ENCODE results near the gene FTL. TPM values are rescaled to one million over a fixed set of nuclear protein-coding genes. Genes with fewer than 3 reads are reported as not detected.
"Not testable (repeated sequence)": the region's sequence is repeated elsewhere in the genome, so short reads cannot be mapped to it uniquely, and the experiment has no call there.

Gene FTL
- polyA plus RNA-seq (ENCODE audit: low read depth in 6 of 6), result 1,000 to 10,000 TPM; 5,752 to 7,301 (median 6,284) TPM

DNA sequence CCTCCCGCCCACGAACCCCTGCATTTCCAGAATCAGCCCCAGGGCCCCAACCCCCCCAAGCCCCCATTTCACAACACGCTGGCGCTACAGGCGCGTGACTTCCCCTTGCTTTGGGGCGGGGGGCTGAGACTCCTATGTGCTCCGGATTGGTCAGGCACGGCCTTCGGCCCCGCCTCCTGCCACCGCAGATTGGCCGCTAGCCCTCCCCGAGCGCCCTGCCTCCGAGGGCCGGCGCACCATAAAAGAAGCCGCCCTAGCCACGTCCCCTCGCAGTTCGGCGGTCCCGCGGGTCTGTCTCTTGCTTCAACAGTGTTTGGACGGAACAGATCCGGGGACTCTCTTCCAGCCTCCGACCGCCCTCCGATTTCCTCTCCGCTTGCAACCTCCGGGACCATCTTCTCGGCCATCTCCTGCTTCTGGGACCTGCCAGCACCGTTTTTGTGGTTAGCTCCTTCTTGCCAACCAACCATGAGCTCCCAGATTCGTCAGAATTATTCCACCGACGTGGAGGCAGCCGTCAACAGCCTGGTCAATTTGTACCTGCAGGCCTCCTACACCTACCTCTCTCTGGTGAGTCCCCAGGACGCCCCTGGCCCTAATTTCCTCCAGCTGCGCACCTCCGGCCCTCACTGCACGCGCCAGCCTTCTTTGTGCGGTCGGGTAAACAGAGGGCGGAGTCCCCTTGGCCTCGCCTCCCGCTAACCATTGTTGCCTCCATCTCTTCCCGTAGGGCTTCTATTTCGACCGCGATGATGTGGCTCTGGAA lies at the start of gene FTL:
TSS of gene FTL (plus strand) at position 270 of the 766 bp plus-strand sequence. CDS start at position 469, 199 bp downstream.
- H3K4me1 Mint-ChIP-seq, result peaks cover 63 to 70% (median 64%) of the 10 kb centered on the region in 3 donors
- H3K4me3 Mint-ChIP-seq, result peak within 1 kb of the TSS; percentile 96 to 100 (median 98)
- H3K36me3 Mint-ChIP-seq, result peaks cover 5 to 12% of the 10 kb centered on the region in 2 donors
- DNase-seq (peak; percentile 93), ATAC-seq (ENCODE audit: low read depth in 2 of 2) (peak; percentile 84 to 86)
- peaks cover 0 to 2% (median 0%) of the 10 kb centered on the region in 7 donors for H3K9me3 Mint-ChIP-seq
- H3K27ac Mint-ChIP-seq, result peak within 1 kb of the TSS; percentile 96 to 99 (median 98)
- H3K27me3 Mint-ChIP-seq, result no peaks in the 10 kb centered on the region

DNA sequence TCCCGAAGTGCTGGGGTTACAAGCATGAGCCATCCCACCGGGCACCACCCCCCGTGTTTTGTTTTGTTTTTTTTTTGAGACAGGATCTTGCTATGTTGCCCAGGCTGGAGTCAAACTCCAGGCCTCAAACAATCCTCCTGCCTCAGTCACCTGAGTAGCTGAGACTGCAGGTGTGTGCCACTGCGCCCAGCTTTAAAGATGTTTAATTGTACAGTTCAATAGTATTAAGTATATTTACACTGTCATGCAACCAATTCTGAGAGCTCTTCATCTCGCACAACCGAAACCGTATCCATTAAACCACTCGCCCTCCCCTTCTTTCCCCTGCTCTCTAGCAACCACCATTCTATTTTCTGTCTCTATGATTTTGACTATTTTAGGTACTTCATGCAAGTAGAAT lies 49.4 kb upstream of the FTL start:
- H3K9me3 Mint-ChIP-seq, result no peaks in the 10 kb centered on the region
- no peak for ATAC-seq (ENCODE audit: low read depth in 2 of 2)
- DNase-seq, result no peak
- H3K4me1 Mint-ChIP-seq, result peaks cover 6 to 14% (median 11%) of the 10 kb centered on the region in 3 donors
- H3K4me3 Mint-ChIP-seq, result no peak overlapping the region
- peaks cover 23 to 31% of the 10 kb centered on the region in 2 donors for H3K36me3 Mint-ChIP-seq
- peak overlapping the region in 1 of 6 donors; percentile 37 for H3K27ac Mint-ChIP-seq
- H3K27me3 Mint-ChIP-seq, result no peaks in the 10 kb centered on the region

DNA sequence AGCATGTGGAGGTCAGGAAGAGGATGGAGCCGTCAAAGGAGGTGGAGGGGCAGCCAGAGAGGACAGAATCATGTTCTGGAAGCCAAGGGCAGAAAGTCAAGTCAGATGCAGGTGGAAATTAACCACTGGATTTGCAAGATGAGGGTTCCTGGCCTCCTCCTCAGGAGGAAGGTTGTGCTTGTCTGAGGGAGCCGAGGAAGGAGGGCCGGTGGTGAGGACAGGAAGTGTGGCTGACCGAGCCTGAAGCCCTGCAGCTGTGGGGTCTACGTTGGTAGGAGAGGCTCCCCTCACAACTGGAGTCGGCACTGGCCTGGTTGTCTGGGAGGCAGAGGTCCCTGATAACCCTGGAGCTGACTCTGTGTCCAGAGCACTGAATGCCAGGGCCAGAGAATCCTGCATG lies 47.0 kb upstream of the FTL start:
- no peak for ATAC-seq (ENCODE audit: low read depth in 2 of 2)
- Mint-ChIP-seq H3K27ac (peak overlapping the region in 4 of 6 donors; percentile 38 to 89 (median 68)), H3K36me3 (peaks cover 13 to 26% of the 10 kb centered on the region in 2 donors)

DNA sequence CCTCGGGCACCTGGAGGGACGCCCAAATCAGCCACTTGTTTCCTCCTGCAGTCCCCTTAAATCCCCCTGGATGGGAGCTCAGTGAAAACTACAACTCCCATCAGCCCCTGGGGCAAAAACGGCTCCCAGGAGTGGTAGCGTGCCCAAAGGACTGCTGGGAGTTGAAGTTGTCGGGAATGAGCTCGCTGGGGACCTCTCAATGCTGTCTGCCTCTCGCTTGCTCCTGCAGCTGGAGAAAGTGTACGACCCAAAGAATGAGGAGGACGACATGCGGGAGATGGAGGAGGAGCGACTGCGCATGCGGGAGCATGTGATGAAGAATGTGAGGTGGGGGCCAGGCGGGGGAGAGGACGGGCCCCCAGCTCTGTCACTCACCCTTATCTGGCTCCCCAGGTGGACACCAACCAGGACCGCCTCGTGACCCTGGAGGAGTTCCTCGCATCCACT lies 46.3 kb upstream of the FTL start:
- DNase-seq (no peak), ATAC-seq (ENCODE audit: low read depth in 2 of 2) (peak in 1 of 2 donors; percentile 23)
- Mint-ChIP-seq H3K36me3 (peaks cover 10 to 22% of the 10 kb centered on the region in 2 donors), H3K4me1 (peaks cover 6 to 16% (median 11%) of the 10 kb centered on the region in 3 donors), H3K4me3 (peak overlapping the region in 1 of 8 donors; percentile 41), H3K27me3 (no peaks in the 10 kb centered on the region), H3K9me3 (no peaks in the 10 kb centered on the region), H3K27ac (peak overlapping the region in 3 of 6 donors; percentile 15 to 83 (median 53))

More for the DNA sequence above, 47.0 kb upstream of the FTL start:
- no peaks in the 10 kb centered on the region for H3K9me3 Mint-ChIP-seq
- H3K27me3 Mint-ChIP-seq, result no peaks in the 10 kb centered on the region
- H3K4me3 Mint-ChIP-seq, result no peak overlapping the region
- DNase-seq, result no peak
- H3K4me1 Mint-ChIP-seq, result peaks cover 6 to 14% (median 11%) of the 10 kb centered on the region in 3 donors

DNA sequence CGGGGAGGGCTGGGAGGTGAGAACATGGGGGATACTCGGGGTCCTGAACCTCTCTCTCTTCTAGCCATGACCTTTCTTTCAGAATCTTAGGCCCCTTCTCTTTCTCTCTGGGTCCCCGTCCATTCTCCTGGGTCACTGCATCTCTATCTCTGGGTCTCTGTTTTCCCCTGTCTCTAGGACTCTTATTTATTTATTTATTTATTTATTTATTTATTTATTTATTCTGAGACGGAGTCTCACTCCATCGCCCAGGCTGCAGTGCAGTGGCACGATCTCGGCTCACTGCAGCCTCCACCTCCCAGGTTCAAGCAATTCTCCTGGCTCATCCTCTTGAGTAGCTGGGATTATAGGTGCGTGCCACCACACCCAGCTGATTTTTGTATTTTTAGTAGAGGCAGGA lies 45.8 kb upstream of the FTL start:
- not testable (repeated sequence) for ATAC-seq (ENCODE audit: low read depth in 2 of 2); H3K4me3 Mint-ChIP-seq; H3K27ac Mint-ChIP-seq; H3K9me3 Mint-ChIP-seq; DNase-seq; H3K27me3 Mint-ChIP-seq
- H3K4me1 Mint-ChIP-seq, result peaks cover 6 to 16% (median 11%) of the 10 kb centered on the region in 3 donors
- peaks cover 9 to 22% of the 10 kb centered on the region in 2 donors for H3K36me3 Mint-ChIP-seq

DNA sequence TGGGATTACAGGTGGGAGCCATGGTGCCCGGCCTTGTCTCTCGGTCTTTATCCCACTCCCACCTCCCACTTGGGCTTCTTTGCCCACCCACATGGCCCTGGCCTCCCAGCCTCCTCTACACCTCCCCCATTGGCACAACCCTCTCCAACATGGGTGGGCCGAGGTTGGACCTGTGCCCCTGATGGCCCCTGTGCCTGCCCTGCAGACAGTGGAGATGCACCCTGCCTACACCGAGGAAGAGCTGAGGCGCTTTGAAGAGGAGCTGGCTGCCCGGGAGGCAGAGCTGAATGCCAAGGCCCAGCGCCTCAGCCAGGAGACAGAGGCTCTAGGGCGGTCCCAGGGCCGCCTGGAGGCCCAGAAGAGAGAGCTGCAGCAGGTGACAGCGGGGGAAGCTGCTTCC lies 44.2 kb upstream of the FTL start:
- H3K9me3 Mint-ChIP-seq, result no peaks in the 10 kb centered on the region
- no peaks in the 10 kb centered on the region for H3K27me3 Mint-ChIP-seq
- ATAC-seq (ENCODE audit: low read depth in 2 of 2) (no peak), DNase-seq (no peak)
- no peak overlapping the region for H3K27ac Mint-ChIP-seq
- peaks cover 6 to 15% (median 11%) of the 10 kb centered on the region in 3 donors for H3K4me1 Mint-ChIP-seq
- H3K4me3 Mint-ChIP-seq, result no peak overlapping the region
- peaks cover 2 to 17% of the 10 kb centered on the region in 2 donors for H3K36me3 Mint-ChIP-seq

DNA sequence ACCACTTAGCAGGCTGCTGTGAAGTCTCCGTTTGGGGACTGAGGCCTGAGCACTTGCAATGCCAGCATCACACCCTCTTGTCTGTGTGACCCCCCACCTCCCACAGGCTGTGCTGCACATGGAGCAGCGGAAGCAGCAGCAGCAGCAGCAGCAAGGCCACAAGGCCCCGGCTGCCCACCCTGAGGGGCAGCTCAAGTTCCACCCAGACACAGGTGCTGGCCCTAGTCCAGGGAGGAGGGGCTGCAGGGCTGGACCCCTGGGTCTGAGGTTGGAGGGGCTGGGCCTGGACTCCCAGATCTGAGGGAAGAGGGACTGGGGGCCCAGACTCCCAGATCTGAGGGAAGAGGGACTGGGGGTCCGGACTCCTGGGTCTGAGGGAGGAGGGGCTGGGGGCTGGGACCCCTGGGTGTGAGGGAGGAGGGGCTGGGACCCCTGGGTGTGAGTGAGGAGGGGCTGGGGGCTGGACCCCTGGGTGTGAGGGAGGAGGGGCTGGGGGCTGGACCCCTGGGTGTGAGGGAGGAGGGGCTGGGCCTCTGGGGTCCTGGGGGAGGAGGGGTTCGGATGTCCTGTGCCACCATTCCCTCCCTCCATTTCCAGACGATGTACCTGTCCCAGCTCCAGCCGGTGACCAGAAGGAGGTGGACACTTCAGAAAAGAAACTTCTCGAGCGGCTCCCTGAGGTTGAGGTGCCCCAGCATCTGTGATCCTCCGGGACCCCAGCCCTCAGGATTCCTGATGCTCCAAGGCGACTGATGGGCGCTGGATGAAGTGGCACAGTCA lies 43.2 kb upstream of the FTL start:
- no peak for DNase-seq
- peaks cover 6 to 15% (median 11%) of the 10 kb centered on the region in 3 donors for H3K4me1 Mint-ChIP-seq
- peaks cover 0 to 14% of the 10 kb centered on the region in 2 donors for H3K36me3 Mint-ChIP-seq
- H3K27ac Mint-ChIP-seq, result no peak overlapping the region
- no peak overlapping the region for H3K4me3 Mint-ChIP-seq
- no peaks in the 10 kb centered on the region for H3K27me3 Mint-ChIP-seq
- no peak for ATAC-seq (ENCODE audit: low read depth in 2 of 2)
- H3K9me3 Mint-ChIP-seq, result no peaks in the 10 kb centered on the region

DNA sequence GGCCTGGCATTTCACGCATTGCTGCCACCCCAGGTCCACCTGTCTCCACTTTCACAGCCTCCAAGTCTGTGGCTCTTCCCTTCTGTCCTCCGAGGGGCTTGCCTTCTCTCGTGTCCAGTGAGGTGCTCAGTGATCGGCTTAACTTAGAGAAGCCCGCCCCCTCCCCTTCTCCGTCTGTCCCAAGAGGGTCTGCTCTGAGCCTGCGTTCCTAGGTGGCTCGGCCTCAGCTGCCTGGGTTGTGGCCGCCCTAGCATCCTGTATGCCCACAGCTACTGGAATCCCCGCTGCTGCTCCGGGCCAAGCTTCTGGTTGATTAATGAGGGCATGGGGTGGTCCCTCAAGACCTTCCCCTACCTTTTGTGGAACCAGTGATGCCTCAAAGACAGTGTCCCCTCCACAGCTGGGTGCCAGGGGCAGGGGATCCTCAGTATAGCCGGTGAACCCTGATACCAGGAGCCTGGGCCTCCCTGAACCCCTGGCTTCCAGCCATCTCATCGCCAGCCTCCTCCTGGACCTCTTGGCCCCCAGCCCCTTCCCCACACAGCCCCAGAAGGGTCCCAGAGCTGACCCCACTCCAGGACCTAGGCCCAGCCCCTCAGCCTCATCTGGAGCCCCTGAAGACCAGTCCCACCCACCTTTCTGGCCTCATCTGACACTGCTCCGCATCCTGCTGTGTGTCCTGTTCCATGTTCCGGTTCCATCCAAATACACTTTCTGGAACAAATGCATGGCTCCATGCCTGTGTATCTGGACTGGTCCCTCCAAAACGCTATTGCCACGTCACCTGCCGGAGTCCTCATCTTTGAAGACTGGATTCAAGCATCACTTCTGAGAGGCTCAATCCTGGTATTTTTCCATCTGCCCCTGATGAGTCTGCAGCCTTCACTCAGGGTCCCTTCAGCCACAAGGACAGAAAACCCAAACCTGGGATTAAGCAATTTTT lies 42.3 kb upstream of the FTL start:
- H3K4me3 Mint-ChIP-seq, result no peak overlapping the region
- DNase-seq (no peak), ATAC-seq (ENCODE audit: low read depth in 2 of 2) (no peak)
- H3K27ac Mint-ChIP-seq, result peak overlapping the region in 1 of 6 donors; percentile 56
- H3K36me3 Mint-ChIP-seq, result peaks cover 0 to 11% of the 10 kb centered on the region in 2 donors
- no peaks in the 10 kb centered on the region for H3K27me3 Mint-ChIP-seq
- peaks cover 4 to 10% (median 8%) of the 10 kb centered on the region in 3 donors for H3K4me1 Mint-ChIP-seq
- H3K9me3 Mint-ChIP-seq, result no peaks in the 10 kb centered on the region

DNA sequence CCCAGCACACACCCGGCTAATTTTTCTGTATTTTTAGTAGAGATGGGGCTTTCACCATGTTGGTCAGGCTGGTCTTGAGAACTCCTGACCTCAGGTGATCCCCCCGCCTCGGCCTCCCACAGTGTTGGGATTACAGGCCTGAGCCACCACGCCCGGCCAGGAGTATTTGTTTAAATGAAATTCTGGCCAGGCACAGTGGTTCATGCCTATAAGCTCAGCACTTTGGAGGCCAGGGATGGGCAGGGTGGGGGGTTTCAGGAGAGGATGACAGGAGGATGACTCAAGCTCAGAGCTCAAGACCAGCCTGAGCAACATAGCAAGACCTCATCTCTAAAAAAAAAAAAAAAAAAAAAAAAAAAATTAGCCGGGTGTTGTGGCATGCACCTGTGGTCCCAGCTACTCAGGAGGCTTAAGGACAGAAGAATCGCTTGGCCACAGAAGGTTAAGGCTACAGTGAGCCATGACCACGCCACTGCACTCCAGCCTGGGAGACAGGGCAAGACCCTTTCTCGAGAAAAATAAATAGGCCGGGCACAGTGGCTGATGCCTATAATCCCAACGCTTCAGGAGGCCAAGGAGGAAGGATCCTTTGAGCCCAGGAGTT lies 39.8 kb upstream of the FTL start:
- no peak overlapping the region for H3K27ac Mint-ChIP-seq
- ATAC-seq (ENCODE audit: low read depth in 2 of 2), result no peak
- H3K36me3 Mint-ChIP-seq, result no peaks in the 10 kb centered on the region
- no peak overlapping the region for H3K4me3 Mint-ChIP-seq
- no peaks in the 10 kb centered on the region for H3K27me3 Mint-ChIP-seq
- no peak for DNase-seq
- H3K4me1 Mint-ChIP-seq, result peaks cover 0 to 3% (median 0%) of the 10 kb centered on the region in 3 donors
- no peaks in the 10 kb centered on the region for H3K9me3 Mint-ChIP-seq

DNA sequence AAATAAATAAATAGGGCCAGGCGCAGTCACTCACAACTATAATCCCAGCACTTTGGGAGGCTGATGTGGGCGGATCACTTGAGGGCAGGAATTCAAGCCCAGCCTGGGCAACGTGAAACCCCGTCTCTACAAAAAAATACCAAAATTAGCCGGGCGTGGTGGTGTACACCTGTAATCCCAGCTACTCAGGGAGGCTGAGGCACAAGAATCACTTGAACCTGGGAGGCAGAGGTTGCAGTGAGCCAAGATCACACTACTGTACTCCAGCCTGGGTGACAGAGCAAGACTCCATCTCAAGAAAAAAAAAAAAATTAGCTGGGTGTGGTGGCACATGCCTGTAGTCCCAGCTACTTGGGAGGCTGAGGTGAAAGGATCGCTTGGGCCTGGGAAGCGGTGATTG lies 39.2 kb upstream of the FTL start:
- H3K36me3 Mint-ChIP-seq; DNase-seq; H3K4me3 Mint-ChIP-seq; H3K4me1 Mint-ChIP-seq; H3K9me3 Mint-ChIP-seq; H3K27me3 Mint-ChIP-seq; H3K27ac Mint-ChIP-seq; ATAC-seq (ENCODE audit: low read depth in 2 of 2): not testable (repeated sequence)

DNA sequence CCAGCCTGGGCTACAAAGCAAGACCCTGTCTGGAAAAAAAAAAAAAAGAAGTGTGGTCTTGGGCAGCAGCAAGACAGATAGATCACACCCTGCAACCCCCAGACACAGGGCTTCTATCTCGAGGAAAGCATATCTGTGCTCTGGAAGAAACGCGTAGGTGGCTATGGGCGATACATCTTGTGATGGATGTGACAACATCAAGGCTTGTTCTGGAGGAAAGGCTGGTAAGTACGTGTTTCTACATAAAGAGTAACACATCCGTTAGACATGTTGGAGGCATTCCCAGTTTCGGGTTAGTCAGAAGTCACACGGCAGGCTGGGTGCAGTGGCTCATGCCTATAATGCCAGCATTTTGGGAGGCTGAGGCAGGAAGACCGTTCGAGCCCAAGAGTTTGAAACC lies 38.2 kb upstream of the FTL start:
- peaks cover 0 to 3% (median 0%) of the 10 kb centered on the region in 3 donors for H3K27me3 Mint-ChIP-seq
- H3K27ac Mint-ChIP-seq, result peak overlapping the region in 1 of 6 donors; percentile 21
- DNase-seq (no peak), ATAC-seq (ENCODE audit: low read depth in 2 of 2) (no peak)
- H3K4me3 Mint-ChIP-seq, result no peak overlapping the region
- H3K9me3 Mint-ChIP-seq, result no peaks in the 10 kb centered on the region
- peaks cover 0 to 3% (median 0%) of the 10 kb centered on the region in 3 donors for H3K4me1 Mint-ChIP-seq
- no peaks in the 10 kb centered on the region for H3K36me3 Mint-ChIP-seq

DNA sequence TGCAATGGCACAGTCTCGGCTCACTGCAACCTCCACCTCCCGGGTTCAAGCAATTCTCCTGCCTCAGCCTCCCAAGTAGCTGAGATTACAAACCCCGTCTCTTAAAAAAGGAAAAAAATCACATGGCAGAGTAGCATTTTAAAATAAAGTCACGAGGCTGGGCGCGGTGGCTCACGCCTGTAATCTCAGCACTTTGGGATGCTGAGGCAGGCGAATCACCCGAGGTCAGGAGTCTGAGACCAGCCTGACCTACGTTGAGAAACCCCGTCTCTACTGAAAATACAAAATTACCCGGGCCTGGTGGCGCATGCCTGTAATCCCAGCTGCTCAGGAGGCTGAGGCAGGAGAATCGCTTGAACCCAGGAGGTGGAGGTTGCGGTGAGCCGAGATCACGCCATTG lies 37.4 kb upstream of the FTL start:
- H3K9me3 Mint-ChIP-seq; H3K27ac Mint-ChIP-seq; H3K36me3 Mint-ChIP-seq; H3K4me3 Mint-ChIP-seq; ATAC-seq (ENCODE audit: low read depth in 2 of 2); H3K4me1 Mint-ChIP-seq; H3K27me3 Mint-ChIP-seq; DNase-seq: not testable (repeated sequence)
